HT-29 (cell line): ENCODE measurements around the gene NCK2. TPM values are rescaled to one million over a fixed set of nuclear protein-coding genes. Genes with fewer than 3 reads are reported as not detected.

ENCODE experiments used
- DNase-seq: peaks from one replicate; pipeline ENCODE4 v3.0.0-alpha.2; 2015; ENCODE audit warnings: low spot score
- total RNA-seq: library from RNA; depleted of rRNA; stranded (reverse); fragments of >200 nt; shearing (Covaris generic); gene quantifications from 2 replicates; pipeline ENCODE4 v1.2.3, GENCODE V29; 2014

Gene NCK2
- total RNA-seq, 1 experiment from 2014 or later: 31.2 TPM

DNA sequence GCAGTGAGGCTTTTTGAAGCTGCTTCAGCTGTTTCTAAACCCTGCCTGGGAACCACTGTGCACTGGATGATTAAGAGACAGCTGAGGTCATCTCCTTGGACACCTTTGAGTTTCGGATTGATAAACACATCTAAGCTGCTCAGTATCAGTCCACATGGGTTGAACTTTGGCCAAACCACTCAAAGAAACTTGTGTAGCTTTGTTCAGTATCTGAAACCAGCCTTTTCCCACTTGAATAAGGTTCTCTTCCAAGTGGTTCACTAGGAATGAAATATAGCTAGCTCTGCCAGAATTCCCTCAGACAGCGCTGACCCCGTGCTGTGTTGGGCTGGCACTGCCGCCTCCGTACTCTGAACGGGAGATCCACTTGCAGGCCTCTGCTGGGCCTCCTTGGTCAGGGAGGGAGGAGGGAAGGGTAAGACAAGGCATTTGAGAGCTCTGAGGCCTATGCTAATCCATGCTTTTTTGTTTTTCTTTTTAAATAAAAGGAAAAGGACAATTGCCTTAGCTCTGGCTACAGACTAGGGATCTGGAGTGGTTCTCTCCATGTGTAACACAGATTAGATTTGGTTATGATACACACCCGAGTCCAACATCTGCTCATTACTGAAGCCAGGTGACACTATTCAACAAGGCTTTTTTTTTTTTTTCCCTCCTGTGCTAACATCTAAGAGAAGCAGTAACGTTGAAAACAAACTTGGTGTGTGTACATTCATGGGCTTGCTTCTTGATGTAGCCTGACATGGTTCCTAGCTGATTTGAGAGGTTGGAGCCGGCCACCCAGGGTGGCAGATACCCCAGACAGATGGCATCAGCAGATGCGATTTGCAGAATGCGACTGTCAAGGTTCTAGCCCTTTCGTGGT, 67.7 kb downstream of the NCK2 start:
- no peak for DNase-seq

DNA sequence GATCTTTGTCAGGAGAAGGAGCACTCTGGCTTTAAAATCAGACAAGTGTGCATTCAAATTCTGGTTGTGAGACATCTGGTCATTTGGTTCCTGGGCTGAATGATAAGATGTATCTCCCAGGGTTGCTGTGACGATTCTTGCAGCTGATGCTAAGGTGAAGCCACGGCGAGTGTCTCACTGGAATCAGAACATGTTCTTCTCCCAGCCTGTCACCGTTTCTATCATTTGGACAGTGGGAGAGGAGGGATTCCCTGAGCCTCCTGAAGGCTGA, 68.3 kb downstream of the NCK2 start:
- no peak for DNase-seq

DNA sequence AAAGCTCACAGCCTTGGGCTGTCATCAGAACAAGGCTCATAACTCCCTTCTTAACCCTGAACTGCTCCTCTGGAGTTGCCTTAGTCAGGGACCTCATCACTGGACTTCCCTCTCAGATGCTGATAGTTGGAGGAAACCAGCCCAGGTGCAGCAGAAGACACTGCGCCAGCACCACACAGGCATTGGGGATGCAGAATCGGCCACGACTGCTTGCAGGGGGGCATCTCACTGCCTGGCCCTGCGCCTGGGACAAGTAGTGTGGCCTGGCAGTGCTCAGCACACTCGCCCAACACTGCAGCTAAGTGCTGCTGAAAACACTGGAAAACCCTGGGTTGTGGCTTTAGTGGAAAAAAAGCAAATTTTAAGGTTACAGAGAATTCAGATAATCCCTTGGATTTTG, 68.7 kb downstream of the NCK2 start:
- DNase-seq: no peak

DNA sequence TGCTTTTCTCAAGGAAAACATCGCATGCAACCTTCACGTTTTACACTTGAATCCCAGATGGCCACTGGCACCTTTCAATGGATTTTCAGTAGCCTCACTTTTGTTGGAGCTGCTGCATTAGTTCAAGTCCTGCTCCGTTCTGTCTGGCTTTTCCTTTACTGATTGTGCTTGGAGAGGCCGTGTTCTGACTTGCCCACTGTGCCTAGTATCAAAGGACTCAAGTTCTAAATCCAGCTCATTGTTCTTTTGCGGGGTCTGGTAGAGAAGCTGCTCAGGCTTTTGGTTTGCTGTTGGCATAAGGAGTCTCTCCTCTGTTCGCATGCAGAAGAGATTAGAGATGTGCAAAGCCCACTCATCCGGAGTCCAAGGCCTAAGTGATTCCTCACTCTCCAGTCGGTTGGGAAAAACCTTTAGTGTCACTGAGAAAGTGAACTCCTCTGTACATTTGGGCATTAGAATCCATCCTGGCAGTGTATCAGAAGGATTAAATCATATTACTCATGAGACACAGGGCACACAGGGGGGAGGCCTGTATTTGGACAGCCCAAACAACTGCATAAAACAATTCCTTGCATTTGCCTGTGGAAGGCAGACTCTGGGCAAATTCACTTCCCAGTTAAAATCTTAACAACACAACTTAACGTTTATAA, 69.7 kb downstream of the NCK2 start:
- DNase-seq: no peak

DNA sequence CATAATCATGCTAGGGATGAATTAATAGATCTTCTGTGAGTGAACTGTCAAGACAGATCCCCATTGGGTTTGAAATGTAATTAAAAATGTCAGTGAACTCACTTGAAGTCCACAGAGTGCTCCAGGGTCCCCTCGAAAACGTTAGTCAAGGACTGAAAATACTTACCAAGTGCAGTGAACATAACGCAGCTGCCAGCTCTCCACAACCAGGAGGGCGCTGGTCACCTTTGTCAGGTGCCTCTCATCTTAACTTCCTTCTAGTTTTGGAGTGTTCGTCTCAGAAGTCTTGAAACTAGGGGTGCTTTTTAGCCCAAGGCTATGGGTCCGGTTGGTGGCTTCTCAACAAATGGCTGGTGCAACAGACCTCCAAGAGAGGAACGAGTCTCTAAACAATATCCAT, 70.7 kb downstream of the NCK2 start:
- no peak for DNase-seq

DNA sequence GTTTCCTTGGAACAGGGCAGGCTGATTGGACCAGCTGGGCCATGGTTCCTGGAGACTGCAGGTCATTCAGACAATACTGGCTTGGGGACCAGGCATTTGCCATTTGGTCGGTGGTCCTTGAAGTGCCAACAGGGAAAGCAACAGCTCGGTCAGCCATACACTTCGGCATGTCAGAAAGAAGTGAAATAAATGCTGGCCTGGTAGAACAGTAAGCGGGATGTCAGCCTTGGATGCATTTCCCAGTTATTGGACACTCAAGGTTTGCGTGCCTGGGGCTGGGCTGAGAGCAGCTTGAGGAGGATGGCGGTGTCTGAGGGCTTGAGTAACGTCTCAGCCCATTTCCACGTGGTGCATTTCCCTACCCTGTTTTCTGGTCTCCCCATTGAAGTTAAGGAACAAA, 75.4 kb downstream of the NCK2 start:
- DNase-seq: no peak

DNA sequence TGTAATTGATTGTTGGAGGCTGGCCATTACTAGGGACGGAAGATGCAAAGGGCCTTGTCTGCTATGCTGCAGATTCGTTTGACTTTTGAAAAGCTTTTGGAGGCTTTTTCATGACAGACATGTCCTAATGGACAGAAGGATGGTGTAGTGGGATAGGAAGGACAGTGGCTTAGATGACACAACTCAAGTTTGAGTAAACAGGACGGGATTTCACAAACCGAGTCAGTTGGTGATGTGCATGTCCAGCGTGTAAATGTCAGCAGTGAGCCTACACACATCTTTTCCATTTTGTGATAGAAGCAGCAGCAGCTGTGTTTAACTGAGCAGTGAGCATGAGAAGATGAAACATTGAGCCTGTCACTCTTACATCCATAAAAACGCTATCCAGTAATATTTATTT, 76.0 kb downstream of the NCK2 start:
- DNase-seq: no peak

DNA sequence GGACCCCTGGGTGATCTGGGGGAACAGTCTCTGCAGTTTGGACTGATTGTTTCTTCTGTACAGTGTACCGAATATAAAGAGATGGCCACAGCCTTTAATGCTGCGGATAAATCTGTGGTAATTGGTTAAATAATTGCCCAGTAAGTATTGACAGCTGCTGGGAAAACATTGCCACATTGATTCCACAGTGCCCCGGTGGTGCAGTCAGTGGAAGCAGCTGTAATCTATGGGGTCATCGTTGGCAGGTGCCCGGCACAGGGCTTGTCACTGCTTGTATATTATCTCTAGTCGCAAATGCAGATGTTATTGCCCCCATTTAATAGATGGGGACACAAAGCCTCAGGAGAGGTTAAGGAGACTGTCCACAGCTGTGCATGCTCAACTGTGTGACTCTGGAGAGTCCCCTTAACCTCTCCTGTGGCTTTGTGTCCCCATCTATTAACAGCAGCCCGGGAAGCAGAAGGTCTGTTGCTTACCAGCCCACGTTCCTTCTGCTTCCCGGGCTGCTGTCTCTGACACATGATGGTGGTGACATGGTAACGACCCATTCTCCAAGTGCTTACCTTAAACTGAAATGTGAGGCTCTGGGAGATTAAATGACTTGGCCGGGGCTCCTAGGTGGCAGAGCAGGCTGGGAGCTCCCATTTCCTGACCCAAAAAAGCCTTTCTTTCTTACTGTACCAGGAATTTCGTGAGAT, 76.9 kb downstream of the NCK2 start:
- DNase-seq: no peak

DNA sequence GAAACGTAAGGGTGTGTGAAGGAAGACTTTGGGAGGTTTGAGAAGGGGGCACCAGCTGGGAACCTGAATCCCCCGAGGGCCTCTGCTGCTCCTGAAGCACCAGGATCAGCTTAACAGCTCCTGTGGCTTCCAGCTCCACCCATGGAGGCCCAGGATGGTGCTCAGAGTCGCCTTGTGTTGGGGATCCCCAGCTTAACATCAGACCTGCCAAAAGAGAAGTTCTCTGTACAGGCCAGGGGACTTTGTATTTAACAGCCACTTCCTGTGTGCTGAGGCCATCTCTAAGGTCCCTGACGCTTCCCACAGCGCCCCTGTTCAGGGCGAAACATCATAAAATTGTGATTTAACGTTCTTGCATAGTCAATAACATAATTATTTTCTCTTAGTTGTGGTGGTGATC, 77.5 kb downstream of the NCK2 start:
- DNase-seq: no peak

DNA sequence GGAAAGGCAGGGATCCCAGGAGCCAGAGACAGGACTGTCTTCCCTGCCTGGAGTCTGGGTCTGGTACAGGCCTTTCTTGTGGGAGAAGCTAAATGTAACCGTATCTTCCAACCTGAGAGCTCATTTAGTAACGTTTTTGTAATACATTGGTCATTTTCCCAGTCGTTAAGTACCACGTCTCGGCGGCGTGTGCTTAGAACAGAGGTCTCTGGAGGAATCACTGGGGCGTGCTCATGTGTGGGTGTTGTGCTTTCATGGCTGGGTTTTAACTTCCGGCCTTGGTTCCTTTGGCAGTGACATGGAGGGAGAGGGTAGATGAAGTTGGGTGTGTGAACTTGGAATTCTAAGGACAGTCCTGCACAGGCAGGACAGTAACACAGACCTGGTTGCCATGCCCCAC, 79.7 kb downstream of the NCK2 start:
- DNase-seq: no peak

DNA sequence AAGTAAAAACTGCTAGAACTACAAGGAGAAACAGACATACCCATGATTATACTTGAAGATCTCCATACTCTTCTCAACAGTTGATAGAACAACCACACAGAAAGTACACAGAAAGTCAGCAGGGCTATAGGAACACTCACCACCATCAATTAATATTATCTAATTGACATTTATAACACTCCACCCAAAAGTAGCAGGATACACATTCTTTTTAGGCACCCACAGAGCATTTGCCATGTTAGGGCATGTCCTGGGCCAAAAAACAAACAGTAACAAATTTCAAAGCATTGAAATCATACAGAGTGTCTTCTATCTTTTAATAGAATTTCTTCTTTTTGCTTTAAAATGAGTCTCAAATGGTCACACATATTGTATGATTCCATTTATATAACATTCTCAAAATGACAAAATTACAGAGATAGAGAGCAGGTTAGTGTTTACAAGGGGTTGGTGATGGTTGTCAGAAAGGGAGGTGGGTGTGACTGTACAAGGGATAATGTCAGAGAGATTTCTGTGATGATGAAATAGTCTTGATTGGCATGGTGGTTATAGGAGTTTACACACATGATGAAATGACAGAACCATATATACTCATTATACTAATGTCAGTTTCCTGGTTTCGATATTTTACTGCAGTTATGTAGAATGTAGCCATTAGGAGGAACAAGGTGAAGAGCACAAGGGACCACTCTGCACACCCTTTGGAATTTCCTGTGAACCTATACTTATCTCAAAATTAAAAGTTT, 82.8 kb downstream of the NCK2 start:
- no peak for DNase-seq

DNA sequence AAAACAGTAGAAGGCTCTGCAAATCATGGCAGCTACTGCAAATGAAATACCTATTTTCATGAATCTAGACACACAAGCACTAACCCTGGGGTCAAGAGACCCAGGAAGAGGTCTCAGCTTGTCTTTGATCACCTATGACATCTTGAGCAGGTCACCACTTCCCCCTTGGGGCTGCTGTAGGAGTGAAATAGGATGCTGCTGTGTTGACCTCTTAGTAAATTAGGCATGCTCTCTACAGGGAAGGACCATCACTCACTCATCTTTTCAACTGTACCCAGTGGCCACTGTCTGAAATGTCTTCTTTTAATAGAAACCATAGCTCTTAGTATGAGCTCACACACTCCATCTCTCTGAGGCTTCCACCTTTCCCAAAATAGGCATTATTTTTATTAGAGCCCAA, 83.8 kb downstream of the NCK2 start:
- no peak for DNase-seq

DNA sequence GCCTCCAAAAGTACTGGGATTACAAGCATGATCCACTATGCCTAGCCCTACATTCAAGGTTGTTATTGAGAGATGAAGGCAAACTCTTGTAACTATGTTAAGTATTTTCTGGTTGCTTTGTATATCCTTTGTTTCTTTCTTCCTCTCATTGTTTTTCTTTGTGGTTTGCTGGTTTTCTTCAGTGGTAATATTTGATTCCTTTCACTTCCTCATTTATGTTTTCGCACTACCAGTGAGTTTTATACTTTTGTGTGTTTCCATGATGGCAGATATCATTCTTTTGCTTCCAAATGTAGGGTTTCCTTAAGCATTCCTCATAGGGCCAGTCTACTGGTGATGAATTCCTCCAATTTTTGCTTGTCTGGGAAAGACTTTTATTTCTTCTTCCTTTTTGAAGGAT, 90.2 kb downstream of the NCK2 start:
- no peak for DNase-seq

DNA sequence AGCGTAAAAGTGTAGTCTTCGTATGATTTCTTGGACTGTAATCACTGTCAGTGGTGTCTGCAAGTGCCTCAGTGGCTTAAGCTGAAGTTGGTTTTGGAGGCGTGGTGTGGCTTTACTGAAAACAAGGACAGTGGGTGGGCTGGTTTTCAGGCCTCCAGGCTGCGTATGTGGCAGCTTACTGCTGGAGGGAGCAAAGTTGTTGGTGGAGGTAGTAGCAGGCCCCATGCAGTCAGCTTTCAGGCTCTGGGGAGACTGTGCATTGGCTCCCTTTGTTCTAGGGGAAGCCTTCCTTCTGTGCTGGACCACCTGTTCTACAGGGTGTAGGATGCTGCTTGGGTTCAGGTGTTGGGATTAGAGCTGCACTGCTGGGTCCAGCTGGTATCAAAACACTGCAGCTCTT, 91.6 kb downstream of the NCK2 start:
- DNase-seq: no peak

DNA sequence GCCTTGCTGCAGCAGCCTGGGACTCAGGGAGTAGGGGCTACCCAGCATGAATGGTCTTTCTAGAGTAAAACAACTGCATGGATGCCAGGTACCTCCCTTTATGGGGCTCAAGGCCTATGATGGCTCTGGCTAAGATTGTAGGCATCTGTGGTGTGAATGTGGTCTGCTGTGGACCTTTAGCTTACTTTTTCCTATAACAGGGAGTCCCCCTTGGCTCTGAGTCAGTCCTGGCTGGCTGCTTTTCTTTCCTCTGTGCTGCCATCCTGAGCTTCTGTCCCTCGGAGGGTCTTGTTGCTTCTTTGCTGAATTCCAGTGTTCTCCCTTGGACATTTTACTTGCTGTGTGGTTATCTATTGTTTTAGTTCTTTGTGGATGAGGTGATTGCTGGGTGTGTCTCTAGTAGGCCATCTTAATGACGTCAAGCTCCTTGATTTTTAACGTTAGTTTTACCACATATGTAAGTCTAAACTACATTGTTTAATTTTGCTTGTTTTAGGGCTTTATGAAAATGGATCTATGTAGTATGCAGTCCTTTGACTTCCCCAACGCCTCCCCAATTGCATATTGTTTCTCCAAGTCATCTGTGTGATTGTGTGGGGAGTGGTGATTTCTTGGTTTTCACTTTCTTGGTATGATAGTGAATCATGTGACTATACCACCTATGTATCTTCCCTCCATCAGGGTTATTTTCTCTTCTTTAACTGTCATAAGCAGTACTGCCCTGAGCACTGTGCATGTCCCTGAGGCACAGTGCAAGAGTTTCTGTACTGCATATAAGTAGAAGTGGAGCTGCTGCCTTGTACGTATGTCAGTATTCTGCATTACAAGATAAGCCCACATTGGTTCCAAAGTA, 92.4 kb downstream of the NCK2 start:
- DNase-seq: no peak

DNA sequence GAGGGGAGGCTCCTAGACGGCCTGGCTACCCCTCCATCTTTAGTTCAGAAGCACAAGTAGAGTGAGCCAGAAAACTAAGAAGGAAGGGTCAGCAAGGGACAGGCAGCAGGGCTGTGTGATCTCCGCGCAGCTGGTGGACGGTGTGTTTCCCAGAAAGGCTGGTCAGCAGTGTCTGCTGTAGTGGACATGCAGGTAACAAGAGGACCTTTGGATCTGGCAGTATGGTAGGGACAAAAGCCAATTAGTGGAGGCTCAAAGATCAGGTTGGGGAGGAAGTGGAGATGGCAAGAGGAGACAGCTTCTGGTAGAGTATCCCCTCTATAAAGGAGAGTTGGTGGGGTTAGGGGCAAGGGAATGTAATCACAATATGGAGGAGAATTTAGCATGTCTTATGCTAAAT, 95.1 kb downstream of the NCK2 start:
- DNase-seq: no peak

DNA sequence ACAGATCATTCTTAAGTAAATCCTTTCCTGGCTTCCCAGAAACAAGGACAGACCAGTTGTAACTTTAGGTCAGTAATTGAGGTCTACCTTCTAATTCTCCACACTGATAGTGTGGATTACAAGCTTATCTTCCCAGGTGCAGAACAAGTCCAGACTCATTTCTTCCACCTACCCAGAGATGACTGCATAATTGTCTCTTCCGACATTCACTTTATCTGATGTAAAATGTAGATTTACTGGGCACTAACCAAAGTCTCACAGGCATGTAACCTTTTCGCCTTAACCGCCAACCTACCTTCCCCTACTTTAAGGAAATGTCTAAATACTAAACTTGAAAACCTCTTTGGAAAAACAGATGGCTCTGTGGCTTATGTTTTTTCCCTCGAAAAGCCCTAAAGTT, 96.2 kb downstream of the NCK2 start:
- DNase-seq: no peak

DNA sequence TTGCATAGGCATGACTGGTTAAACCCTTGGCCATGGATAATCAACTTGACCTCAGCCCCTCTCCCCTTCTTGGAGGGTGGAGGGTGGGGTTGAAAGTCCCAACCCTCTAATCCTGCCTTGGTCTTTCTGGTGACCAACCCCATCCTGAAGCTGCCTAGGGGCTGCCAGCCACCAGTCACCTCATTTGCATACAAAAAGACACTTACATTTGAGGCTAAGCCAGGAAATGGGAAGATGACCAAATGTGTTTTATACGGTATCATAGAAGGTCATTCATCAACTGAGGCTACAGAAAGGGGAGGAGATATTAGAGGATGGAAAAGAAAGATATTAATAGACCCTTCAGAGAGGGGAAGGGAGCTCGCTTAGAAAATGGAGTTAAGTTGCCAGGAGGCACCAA, 96.8 kb downstream of the NCK2 start:
- no peak for DNase-seq

DNA sequence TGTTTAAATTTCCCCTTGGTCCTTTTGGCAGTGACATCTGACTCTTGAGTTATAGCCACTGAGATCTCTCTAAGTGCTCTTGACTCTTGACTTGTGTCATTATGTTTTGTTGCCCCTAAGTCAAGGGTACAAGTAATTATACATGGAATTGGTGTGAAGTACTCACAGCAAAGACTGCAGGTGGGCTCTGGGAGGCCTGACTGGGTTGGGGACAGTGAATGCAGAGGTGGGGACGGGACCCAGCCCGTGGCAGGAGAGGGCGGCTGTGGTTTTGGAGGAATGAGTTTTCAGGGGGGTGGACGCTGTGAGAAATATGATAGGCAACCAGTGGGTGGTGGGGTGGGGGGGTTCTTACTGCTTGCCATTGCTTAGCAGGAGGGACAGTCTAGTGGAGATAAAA, 97.8 kb downstream of the NCK2 start:
- no peak for DNase-seq

DNA sequence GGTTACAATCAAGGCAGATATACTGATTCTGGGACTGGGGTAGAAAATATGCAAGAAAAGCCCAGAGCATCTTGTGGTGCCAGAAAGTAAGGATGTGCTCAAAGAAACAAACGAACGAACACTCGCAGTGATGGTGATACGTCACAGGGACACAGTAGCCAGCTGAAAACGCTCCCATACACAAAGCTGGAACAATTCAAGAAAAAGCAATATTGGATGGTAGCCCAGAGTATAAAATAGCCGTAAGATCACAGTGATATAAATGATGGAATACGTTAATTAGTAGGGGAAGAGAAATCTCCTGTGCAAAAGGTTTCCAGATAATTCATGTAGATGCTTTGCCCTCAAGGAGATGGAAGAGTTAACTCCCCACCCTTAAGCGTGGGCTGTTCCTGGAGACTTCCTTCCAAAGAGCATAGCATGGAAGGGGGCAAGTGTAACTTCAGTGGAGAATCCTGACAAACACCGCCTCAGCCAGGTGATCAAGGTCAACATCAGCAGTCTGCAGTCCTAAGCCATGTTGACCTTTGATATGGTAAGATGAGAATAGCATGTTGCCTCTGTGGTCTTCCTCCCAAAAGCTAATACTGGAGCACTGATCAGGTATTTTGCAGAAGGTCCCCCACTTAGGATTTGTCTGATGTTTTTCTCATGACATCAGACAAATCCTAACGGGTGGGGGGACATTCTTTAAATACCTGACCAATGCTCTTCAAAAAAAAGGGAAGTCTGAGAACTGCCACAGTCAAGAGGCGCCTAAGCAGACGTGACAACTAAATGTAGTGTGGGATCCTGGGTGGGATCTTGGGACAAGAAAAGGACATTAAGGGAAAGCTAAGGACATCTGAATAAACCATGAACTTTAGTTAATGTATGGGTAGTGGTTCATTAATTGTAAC, 99.0 kb downstream of the NCK2 start:
- DNase-seq: no peak
